Osteoblast (primary cell): Measurements from ENCODE around the gene SEPHS1. TPM values are rescaled to one million over a fixed set of nuclear protein-coding genes. Genes with fewer than 3 reads are reported as not detected.
"Not testable (repeated sequence)": the region's sequence is repeated elsewhere in the genome, so short reads cannot be mapped to it uniquely, and the experiment has no call there.

Source experiments
- DNase-seq: peaks from one replicate; pipeline ENCODE4 v3.0.0; 2011; ENCODE audit warnings: low spot score, mixed read lengths; ENCODE audit not compliant: insufficient read length; ENCODE audit errors: missing footprints
- H2AFZ ChIP-seq: 2 replicates; pipeline ENCODE4 v1.6.0; 2011; ENCODE audit warnings: mild to moderate bottlenecking, low read length
- H3K27ac ChIP-seq: 2 replicates; pipeline ENCODE4 v1.5.1; 2011; ENCODE audit warnings: mild to moderate bottlenecking, low read depth, low read length, moderate library complexity
- H3K27me3 ChIP-seq: 2 replicates; pipeline ENCODE4 v1.6.0; 2012; ENCODE audit warnings: mild to moderate bottlenecking, control low read depth, inconsistent platforms, low read length, moderate library complexity; ENCODE audit not compliant: insufficient read depth
- H3K36me3 ChIP-seq: 2 replicates; pipeline ENCODE4 v1.5.1; 2011; ENCODE audit warnings: mild to moderate bottlenecking, low read length, control low read depth, moderate library complexity; ENCODE audit not compliant: insufficient read depth
- H3K4me1 ChIP-seq: 2 replicates; pipeline ENCODE4 v1.5.1; 2011; ENCODE audit warnings: mild to moderate bottlenecking, low read length, control low read depth, moderate library complexity; ENCODE audit not compliant: insufficient read depth
- H3K4me2 ChIP-seq: 2 replicates; pipeline ENCODE4 v1.6.0; 2011; ENCODE audit warnings: mild to moderate bottlenecking, low read length; ENCODE audit not compliant: insufficient read depth
- H3K4me3 ChIP-seq: fragments of 200-600 bp; sonication (generic); 3 replicates; pipeline ENCODE4 v1.5.1; 2012; ENCODE audit warnings: mild to moderate bottlenecking, low read length, inconsistent platforms; ENCODE audit not compliant: insufficient read depth
- H3K79me2 ChIP-seq: 2 replicates; pipeline ENCODE4 v1.6.0; 2012; ENCODE audit warnings: mild to moderate bottlenecking, low read length, control low read depth, inconsistent platforms; ENCODE audit not compliant: insufficient read depth
- H3K9me3 ChIP-seq: 2 replicates; pipeline ENCODE4 v1.5.1; 2011; ENCODE audit warnings: low read depth, low read length, control low read depth
- H4K20me1 ChIP-seq: 2 replicates; pipeline ENCODE4 v1.6.0; 2012; ENCODE audit warnings: mild to moderate bottlenecking, low read length, control low read depth; ENCODE audit not compliant: insufficient read depth
- total RNA-seq: library from RNA; depleted of rRNA; stranded (reverse); fragments of >200 nt; gene quantifications from 2 replicates; pipeline ENCODE4 v1.2.3, GENCODE V29; 2012
- TF ChIP-seq, protein P1 (sequence below): IDR thresholded peaks from 2 replicates; pipeline ENCODE4 v1.5.1; 2011; ENCODE audit warnings: mild to moderate bottlenecking, low read depth, low read length, moderate library complexity; ENCODE audit errors: extremely low read depth

The SEPHS1 gene
- total RNA-seq, 1 donor = 31.1 TPM

DNA sequence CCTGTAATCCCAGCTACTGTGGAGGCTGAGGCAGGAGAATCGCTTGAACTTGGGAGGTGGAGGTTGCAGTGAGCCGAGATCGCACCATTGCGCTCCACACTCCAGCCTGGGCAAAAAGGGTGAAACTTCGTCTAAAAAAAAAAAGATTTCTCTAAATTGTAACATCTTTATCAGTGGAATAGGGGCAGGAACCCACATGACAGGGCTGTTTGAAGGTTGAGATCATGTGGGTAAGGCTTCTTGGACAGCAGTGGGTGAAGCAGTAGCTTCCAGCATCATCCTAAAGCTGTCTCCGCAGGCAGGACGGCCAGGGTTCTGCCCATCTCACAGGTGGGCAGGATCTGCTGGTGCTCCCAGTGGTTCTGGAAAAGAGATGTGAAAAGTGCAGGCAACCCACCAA lies 37.9 kb upstream of the SEPHS1 start:
- H3K79me2 ChIP-seq = no peaks in the 10 kb centered on the region
- no peak overlapping the region for H3K4me3 ChIP-seq
- H2AFZ ChIP-seq = no peak overlapping the region
- peak overlapping the region; percentile 51 for H3K4me2 ChIP-seq
- H3K9me3 ChIP-seq = no peaks in the 10 kb centered on the region
- no peak for DNase-seq
- H3K27me3 ChIP-seq = peaks cover 26% of the 10 kb centered on the region
- no peaks in the 10 kb centered on the region for H3K36me3 ChIP-seq
- no peaks in the 10 kb centered on the region for H4K20me1 ChIP-seq
- H3K4me1 ChIP-seq = peaks cover 20% of the 10 kb centered on the region
- TF ChIP-seq, protein P1, sequence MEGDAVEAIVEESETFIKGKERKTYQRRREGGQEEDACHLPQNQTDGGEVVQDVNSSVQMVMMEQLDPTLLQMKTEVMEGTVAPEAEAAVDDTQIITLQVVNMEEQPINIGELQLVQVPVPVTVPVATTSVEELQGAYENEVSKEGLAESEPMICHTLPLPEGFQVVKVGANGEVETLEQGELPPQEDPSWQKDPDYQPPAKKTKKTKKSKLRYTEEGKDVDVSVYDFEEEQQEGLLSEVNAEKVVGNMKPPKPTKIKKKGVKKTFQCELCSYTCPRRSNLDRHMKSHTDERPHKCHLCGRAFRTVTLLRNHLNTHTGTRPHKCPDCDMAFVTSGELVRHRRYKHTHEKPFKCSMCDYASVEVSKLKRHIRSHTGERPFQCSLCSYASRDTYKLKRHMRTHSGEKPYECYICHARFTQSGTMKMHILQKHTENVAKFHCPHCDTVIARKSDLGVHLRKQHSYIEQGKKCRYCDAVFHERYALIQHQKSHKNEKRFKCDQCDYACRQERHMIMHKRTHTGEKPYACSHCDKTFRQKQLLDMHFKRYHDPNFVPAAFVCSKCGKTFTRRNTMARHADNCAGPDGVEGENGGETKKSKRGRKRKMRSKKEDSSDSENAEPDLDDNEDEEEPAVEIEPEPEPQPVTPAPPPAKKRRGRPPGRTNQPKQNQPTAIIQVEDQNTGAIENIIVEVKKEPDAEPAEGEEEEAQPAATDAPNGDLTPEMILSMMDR = no peak
- no peak overlapping the region for H3K27ac ChIP-seq

DNA sequence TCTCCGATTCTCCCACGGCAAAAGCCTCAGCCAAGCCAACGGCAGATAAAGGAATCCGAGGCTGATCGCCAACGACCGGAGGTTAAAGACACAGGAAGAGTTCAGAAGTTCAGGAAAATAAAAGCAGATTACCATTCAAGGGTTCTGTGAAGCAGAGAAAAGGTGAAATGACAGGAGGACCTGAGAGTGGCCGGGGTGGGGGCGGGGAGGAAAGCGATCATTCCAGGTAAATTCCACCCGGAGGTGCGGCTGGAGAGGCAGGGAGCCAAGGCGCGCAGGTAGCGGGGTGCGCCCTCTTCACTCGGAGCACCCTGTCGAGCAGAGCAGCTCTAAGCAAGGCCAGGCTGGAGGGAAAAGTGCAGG lies 35.3 kb upstream of the SEPHS1 start:
- Histone ChIP-seq H2AFZ (peak overlapping the region; percentile 83), H3K27ac (no peak overlapping the region), H3K4me1 (peaks cover 20% of the 10 kb centered on the region), H3K79me2 (no peaks in the 10 kb centered on the region), H4K20me1 (no peaks in the 10 kb centered on the region), H3K4me2 (peak overlapping the region; percentile 90), H3K27me3 (peaks cover 28% of the 10 kb centered on the region), H3K36me3 (no peaks in the 10 kb centered on the region), H3K4me3 (peak overlapping the region; percentile 63), H3K9me3 (no peaks in the 10 kb centered on the region)
- DNase-seq = no peak
- TF ChIP-seq, protein P1 = no peak

DNA sequence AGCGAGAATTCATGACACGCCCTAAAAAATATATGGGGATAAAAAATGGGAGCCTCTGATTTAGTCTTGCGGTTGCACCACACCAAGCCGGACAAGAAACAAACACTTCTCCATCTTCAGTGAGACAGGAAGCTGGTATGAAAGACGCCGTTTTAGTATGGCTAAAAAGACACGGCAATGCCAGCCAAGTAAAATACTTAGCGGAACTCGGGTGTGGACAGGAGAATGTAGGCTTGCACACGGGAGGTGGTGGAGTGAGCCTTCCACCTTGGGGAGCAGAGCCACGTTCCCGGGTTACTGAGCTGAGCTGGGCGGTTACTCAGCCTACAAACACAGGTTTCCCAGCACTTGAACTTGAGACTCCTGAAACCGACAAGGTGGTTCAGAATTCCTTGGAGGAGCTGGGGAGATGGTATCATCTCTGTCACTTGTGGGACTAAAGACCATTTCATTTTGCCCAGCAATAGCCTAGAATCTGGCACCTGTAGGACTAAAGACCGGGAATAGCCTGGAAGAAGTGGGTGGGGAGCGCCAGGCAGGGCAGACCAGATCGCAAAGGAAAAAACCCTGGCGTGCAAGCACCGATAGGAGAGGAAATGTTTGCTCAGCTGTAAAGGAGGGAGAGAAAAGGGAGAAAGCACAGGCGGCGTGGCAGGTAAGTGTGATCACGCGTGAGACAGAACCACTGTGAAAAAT lies 34.8 kb upstream of the SEPHS1 start:
- peak overlapping the region; percentile 90 for H3K4me2 ChIP-seq
- peaks cover 20% of the 10 kb centered on the region for H3K4me1 ChIP-seq
- H3K27me3 ChIP-seq = peaks cover 28% of the 10 kb centered on the region
- no peaks in the 10 kb centered on the region for H3K9me3 ChIP-seq
- TF ChIP-seq, protein P1 = no peak
- DNase-seq = peak; percentile 81
- peak overlapping the region; percentile 83 for H2AFZ ChIP-seq
- H3K79me2 ChIP-seq = no peaks in the 10 kb centered on the region
- H3K36me3 ChIP-seq = no peaks in the 10 kb centered on the region
- H4K20me1 ChIP-seq = no peaks in the 10 kb centered on the region
- no peak overlapping the region for H3K27ac ChIP-seq
- peak overlapping the region; percentile 63 for H3K4me3 ChIP-seq

DNA sequence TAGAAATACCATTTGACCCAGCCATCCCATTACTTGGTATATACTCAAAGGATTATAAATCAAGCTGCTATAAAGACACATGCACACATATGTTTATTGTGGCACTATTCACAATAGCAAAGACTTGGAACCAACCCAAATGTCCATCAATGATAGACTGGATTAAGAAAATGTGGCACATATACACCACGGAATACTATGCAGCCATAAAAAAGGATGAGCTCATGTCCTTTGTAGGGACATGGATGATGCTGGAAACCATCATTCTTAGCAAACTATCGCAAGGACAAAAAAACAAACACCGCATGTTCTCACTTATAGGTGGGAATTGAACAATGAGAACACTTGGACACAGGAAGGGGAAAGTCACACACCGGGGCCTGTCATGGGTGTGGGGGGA lies 31.0 kb upstream of the SEPHS1 start:
- H3K27ac ChIP-seq, H2AFZ ChIP-seq, H3K4me3 ChIP-seq, H3K9me3 ChIP-seq, DNase-seq, H3K4me2 ChIP-seq, H3K79me2 ChIP-seq, H4K20me1 ChIP-seq, H3K36me3 ChIP-seq: not testable (repeated sequence)
- H3K27me3 ChIP-seq = peaks cover 40% of the 10 kb centered on the region
- H3K4me1 ChIP-seq = peaks cover 12% of the 10 kb centered on the region
